NB4 (cell line): ENCODE measurements around the gene PAFAH2.

Source experiments
- POLR2A ChIP-seq: IDR thresholded peaks from 2 replicates; pipeline ENCODE4 v1.6.1; 2011; ENCODE audit warnings: mild to moderate bottlenecking; ENCODE audit not compliant: insufficient read length; ENCODE audit errors: extremely low read depth
- TF ChIP-seq, protein P1 (sequence below): IDR thresholded peaks from one replicate; pipeline ENCODE4 v1.5.1; 2012; ENCODE audit warnings: low read depth, low read length
- TF ChIP-seq, protein P2 (sequence below): IDR thresholded peaks from 2 replicates; pipeline ENCODE4 v1.6.1; 2011; ENCODE audit warnings: low read depth, low read length

DNA sequence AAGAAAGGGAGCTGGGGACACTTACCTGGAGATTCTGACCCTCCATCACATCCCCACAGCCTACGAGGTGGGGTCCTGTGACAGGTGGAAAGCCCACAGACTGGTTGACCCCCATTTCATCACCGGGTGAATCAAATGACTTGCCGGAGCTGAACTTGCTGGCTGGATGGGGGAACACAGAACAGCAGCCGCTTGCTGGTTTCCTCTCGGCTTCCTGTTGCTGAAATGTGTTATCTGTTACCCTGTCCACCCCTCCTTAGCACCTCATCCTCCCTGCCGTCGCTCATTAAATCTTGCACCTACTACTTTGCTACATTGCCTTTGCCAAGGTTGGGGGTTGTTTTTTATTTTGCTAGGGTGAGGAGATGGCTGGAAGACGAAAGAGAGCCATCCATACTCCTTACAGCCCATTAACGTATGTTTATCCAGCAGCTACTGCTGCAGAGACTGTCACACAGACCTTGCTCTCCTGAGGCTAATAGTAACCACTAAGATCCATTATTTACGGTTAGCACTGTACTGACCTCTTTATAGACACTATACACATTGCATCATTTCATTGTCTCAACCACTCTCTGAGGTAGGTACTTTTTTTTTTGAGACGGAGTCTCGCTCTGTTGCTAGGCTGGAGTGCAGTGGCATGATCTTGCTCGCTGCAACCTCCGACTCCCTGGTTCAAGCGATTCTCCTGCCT is 7.0 kb downstream of the PAFAH2 start:
- TF ChIP-seq, protein P1, sequence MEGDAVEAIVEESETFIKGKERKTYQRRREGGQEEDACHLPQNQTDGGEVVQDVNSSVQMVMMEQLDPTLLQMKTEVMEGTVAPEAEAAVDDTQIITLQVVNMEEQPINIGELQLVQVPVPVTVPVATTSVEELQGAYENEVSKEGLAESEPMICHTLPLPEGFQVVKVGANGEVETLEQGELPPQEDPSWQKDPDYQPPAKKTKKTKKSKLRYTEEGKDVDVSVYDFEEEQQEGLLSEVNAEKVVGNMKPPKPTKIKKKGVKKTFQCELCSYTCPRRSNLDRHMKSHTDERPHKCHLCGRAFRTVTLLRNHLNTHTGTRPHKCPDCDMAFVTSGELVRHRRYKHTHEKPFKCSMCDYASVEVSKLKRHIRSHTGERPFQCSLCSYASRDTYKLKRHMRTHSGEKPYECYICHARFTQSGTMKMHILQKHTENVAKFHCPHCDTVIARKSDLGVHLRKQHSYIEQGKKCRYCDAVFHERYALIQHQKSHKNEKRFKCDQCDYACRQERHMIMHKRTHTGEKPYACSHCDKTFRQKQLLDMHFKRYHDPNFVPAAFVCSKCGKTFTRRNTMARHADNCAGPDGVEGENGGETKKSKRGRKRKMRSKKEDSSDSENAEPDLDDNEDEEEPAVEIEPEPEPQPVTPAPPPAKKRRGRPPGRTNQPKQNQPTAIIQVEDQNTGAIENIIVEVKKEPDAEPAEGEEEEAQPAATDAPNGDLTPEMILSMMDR = no peak
- TF ChIP-seq, protein P2, sequence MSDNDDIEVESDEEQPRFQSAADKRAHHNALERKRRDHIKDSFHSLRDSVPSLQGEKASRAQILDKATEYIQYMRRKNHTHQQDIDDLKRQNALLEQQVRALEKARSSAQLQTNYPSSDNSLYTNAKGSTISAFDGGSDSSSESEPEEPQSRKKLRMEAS = peak; percentile 43
- no peak for TF ChIP-seq POLR2A
